GM12865 (cell line): Measurements from ENCODE around the gene CRISP1.
A peak's percentile ranks its signal among the peaks of the same experiment; 100 is the strongest.

Experiments used
- DNase-seq: peaks from one replicate; pipeline ENCODE4 v3.0.0; 2010; ENCODE audit warnings: low read depth
- H3K4me3 ChIP-seq: 2 replicates; pipeline ENCODE4 v1.5.1; 2011; ENCODE audit warnings: mild to moderate bottlenecking, low read depth, low read length, control low read depth
- CTCF ChIP-seq: IDR thresholded peaks from 2 replicates; pipeline ENCODE4 v1.5.1; 2011; ENCODE audit warnings: low read length, control low read depth, low read depth, inconsistent platforms; ENCODE audit not compliant: insufficient read depth; ENCODE audit errors: missing control alignments

CRISP1 gene

GRCh38 chr6:49790341-49790740 lies 76.0 kb downstream of the CRISP1 start:
- DNase-seq = no peak
- no peak for TF ChIP-seq CTCF
- no peak overlapping the region for H3K4me3 ChIP-seq

DNA sequence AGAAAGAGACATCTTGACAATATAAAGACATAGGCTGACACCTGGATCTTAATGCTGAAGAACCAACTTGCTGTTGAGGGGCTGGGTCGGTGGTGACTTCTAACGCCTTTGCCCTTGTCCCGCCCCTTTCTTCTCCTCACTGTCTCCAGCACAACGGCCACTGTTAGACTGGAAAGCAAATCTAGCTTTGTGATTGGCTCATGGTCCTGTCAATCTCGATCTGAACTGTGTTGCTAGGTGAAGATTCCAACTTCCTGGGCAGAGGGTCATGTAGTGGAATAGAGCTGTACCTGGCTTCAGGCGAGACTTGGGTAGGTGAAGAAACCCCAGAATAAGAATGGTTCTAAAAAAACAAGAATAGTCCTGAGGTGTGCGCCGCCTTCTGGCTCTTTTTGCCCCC lies 79.2 kb downstream of the CRISP1 start, which contains the start of gene PGK2:
PGK2 (minus strand) TSS at position 110 of the 400 bp plus-strand sequence; CDS start at position 12, 98 bp downstream.
- H3K4me3 ChIP-seq = no peak within 1 kb of the TSS
- peak; percentile 32 for DNase-seq
- TF ChIP-seq CTCF = no peak

- H3K4me3 ChIP-seq = no peak overlapping the region
- no peak for TF ChIP-seq CTCF
- no peak for DNase-seq
These were observed 82.1 kb downstream of the CRISP1 start for GRCh38 chr6:49784272-49784671.
